Lung (tissue), 12 donors: Measurements from ENCODE around the gene CCDC40. TPM values are rescaled to one million over a fixed set of nuclear protein-coding genes. Genes with fewer than 3 reads are reported as not detected.

Experiments
- ATAC-seq: fragments of 200-7000 bp; cut with Tn5 transposase; one replicate; pipeline ENCODE4 v1.9.1; 2020; ENCODE audit warnings: moderate number of reproducible peaks; ENCODE audit not compliant: insufficient read depth, low FRiP score
- DNase-seq, 3 donors: peaks; one replicate each; pipeline ENCODE4 v3.0.0-alpha.2; 2013 to 2017
- H3K27ac ChIP-seq, 2 donors: one replicate each; pipeline ENCODE4 v1.5.1; 2013; ENCODE audit warnings: mild to moderate bottlenecking in 2 of 2, moderate library complexity in 2 of 2, control low read depth in 1 of 2, inconsistent platforms in 1 of 2, low read depth in 1 of 2, low read length in 1 of 2
- H3K27me3 ChIP-seq, 3 donors: one replicate each; pipeline ENCODE4 v1.5.1; 2013; ENCODE audit warnings: low read length in 2 of 3; ENCODE audit not compliant: control insufficient read depth in 3 of 3, insufficient read depth in 3 of 3
- H3K36me3 ChIP-seq, 4 donors: one replicate each; pipeline ENCODE4 v1.5.1; 2013; ENCODE audit warnings: low read length in 4 of 4, mild to moderate bottlenecking in 1 of 4, moderate library complexity in 1 of 4; ENCODE audit not compliant: control insufficient read depth in 4 of 4, insufficient read depth in 4 of 4
- H3K4me1 ChIP-seq, 5 donors: one replicate each; pipeline ENCODE4 v1.5.1; 2013; ENCODE audit warnings: low read length in 5 of 5, mild to moderate bottlenecking in 2 of 5, moderate library complexity in 1 of 5; ENCODE audit not compliant: control insufficient read depth in 5 of 5, insufficient read depth in 5 of 5
- H3K4me3 ChIP-seq: one replicate; pipeline ENCODE4 v1.5.1; 2013; ENCODE audit warnings: mild to moderate bottlenecking, control low read depth, moderate library complexity
- H3K9ac ChIP-seq, 2 donors: one replicate each; pipeline ENCODE4 v1.5.1; 2013; ENCODE audit warnings: low read length in 2 of 2, control low read depth in 1 of 2; ENCODE audit not compliant: insufficient read depth in 1 of 2
- H3K9me3 ChIP-seq, 4 donors: one replicate each; pipeline ENCODE4 v1.5.1; 2013; ENCODE audit warnings: low read length in 3 of 4, mild to moderate bottlenecking in 1 of 4, moderate library complexity in 1 of 4; ENCODE audit not compliant: control insufficient read depth in 4 of 4, insufficient read depth in 3 of 4
- CTCF ChIP-seq: IDR thresholded peaks from 2 replicates; pipeline ENCODE4 v1.5.1; 2012; ENCODE audit warnings: mild to moderate bottlenecking; ENCODE audit errors: control extremely low read depth, extremely low read depth
- WGBS, 2 donors: extraction: QIAGEN DNeasy Blood & Tissue Kit; methylation state at CpG; one replicate each; pipeline ENCODE4 v1.1.7; 2013; 5-methylcytosine and 5-hydroxymethylcytosine counted together
- polyA plus RNA-seq, 2 donors: library from polyadenylated mRNA; stranded (reverse); fragments of 200-250 nt; gene quantifications; one replicate each; pipeline ENCODE4 v1.2.1, GENCODE V29; 2013
- total RNA-seq, 2 donors: library from RNA; depleted of rRNA in 1 of 2; stranded (reverse); fragments of >200 nt in 1 of 2; gene quantifications; one replicate each; pipeline ENCODE4 v1.2.1, GENCODE V29; 2014 to 2021
- donor health status: control.
- donor health status: control.
- donor health status: Bipolar disorder and iron deficiency.
- donor health status: healthy.
- donor health status: DM: yes; HTN: yes; CAD: no.

CCDC40 gene
- total and polyA plus RNA-seq, 4 donors = 6.0 to 34.5 (median 7.3) TPM

- WGBS, 2 donors = 95% methylated on average over 30 of the region's 30 CpGs
- DNase-seq = no peak
Observed at GRCh38 chr17:80006811-80007752, 29.4 kb upstream of the CCDC40 start.

DNA sequence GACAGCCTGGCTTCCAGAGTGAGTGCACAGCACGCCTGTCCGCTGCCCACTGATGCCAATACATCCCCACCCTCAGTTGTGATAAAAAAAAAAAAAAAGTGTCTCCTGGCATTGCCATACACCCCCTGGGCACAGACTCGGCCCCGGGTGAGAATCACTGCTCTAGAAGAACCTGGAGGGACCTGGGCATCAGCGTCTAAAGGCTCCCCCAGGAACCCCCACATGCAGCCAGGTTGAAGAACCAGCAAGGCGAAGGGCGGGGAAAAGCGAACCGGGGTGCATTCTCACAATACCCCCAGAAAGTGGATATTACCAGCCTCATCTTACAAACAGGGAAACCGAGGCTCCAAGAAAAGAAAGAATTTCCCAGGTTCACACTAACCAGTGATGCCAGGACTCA is 28.5 kb upstream of the CCDC40 start:
- TF ChIP-seq CTCF = no peak
- Histone ChIP-seq H3K9me3 (no peaks in the 10 kb centered on the region), H3K4me1 (no peaks in the 10 kb centered on the region), H3K9ac (no peak overlapping the region), H3K27me3 (no peaks in the 10 kb centered on the region), H3K27ac (no peak overlapping the region), H3K36me3 (peaks cover 0 to 16% (median 3%) of the 10 kb centered on the region in 4 donors), H3K4me3 (no peak overlapping the region)
- no peak for DNase-seq
- ATAC-seq = no peak
- WGBS, 2 donors = 83 to 88% methylated on average over 10 of the region's 10 CpGs

More at GRCh38 chr17:80006811-80007752, 29.4 kb upstream of the CCDC40 start:
- no peaks in the 10 kb centered on the region for H3K9me3 ChIP-seq
- no peak for TF ChIP-seq CTCF
- H3K4me3 ChIP-seq = no peak overlapping the region
- no peaks in the 10 kb centered on the region for H3K4me1 ChIP-seq
- ATAC-seq = no peak
- H3K27me3 ChIP-seq = no peaks in the 10 kb centered on the region
- no peak overlapping the region for H3K27ac ChIP-seq
- H3K36me3 ChIP-seq = peaks cover 0 to 14% (median 2%) of the 10 kb centered on the region in 4 donors
- H3K9ac ChIP-seq = no peak overlapping the region

DNA sequence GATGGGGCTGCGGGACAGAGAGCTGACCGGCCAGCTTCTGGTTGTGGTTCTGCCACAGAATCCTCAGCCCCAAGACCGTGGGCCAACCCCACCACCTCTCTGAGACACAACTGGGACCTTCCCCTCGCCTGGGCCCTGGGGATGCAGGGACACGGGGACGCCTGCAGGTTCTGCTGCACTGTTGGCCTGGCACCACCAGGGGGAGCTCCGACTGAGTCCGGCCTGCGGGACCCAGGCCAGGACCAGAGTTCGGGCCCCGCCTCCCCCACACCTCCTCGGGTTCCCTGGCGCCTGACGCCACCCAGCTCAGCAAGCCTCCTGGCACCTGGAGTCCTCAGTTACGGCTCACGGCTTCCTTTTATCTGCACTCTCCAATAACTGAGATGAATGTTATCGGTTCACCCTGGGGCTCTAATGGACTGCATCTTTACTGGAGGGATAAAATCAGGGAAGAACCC is 28.0 kb upstream of the CCDC40 start:
- WGBS, 2 donors = 15 to 24% methylated on average over 15 to 17 of the region's 17 CpGs
- Histone ChIP-seq H3K4me1 (no peaks in the 10 kb centered on the region), H3K27ac (no peak overlapping the region), H3K36me3 (peaks cover 0 to 19% (median 5%) of the 10 kb centered on the region in 4 donors), H3K27me3 (no peaks in the 10 kb centered on the region), H3K9me3 (no peaks in the 10 kb centered on the region), H3K9ac (no peak overlapping the region), H3K4me3 (no peak overlapping the region)
- ATAC-seq = peak; percentile 88
- TF ChIP-seq CTCF = peak; percentile 83
- DNase-seq = peak; percentile 59 to 70 (median 59)
